ENCODE results near the gene CAPN5. TPM values are rescaled to one million over a fixed set of nuclear protein-coding genes. Genes with fewer than 3 reads are reported as not detected.

CAPN5 gene
- total and polyA plus RNA-seq, 2 of the 8 experiments (the other 6 are each of a cell fraction or from before 2014, with no cell fraction given): 21.5 to 22.4 TPM

DNA sequence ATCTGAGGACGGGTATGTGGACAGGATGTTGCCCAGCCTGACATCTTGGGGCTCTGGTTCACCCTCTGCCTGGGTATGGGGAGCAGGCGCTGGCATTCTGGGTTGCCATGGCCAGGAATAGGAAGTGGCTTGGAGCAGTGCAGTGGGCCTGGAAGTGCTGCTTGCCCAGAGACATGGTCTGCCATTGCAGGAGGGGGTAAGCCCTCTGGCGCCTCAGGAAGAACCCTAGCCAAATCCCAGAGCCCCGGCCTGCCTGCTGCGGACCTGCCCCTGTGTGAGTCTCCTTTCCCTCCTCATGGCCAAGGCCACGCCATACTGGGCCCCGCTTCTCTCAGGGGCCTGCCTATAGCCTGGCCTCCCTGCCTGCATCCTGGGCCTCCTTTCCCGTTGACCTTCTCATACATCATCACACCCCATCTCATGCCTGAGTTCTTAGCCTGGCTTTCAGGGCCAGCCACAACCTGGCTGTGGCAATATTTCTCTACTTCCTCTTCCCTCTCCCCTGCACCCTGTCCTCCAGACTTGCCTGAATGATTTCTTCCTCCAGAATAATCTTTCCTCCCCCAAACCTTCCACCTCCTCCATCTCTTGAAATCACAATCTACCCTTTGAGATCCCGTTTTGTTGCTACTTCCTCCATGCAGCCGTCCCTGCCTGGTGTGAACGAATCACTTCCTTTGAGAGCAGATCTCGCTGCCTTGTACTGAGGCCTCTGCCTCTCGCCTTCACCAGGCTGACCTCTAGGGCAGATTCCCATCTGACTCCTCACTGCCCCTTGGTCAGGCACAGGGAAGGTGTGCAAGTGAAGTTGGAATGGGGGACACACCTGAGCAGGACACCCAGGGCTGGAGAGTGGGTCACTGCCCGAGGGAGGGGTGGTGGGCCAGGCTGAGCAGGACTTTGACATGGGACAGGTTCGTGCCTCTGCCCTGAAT lies 5.2 kb downstream of the CAPN5 start:
- H3K23me2 ChIP-seq (ENCODE audit: low read depth, low read length): peaks cover 5% of the 10 kb centered on the region
- H2BK5ac ChIP-seq (ENCODE audit: low read depth, low read length): no peak overlapping the region
- H3K56ac ChIP-seq (replicated peaks; ENCODE audit: insufficient read length, low read depth, low read length): no peak overlapping the region
- H3K27me3 ChIP-seq (replicated peaks in 1 of 4; ENCODE audit: control insufficient read depth in 3 of 4, extremely low read depth in 1 of 4, insufficient read depth in 3 of 4, low read length in 3 of 4): 0 out of 7 replicates have a peak, but pooled peaks cover 0 to 3% (median 0%) of the 10 kb centered on the region in 4 experiments
- no peak overlapping the region; the same call in 1 of the 2 replicates for H4K8ac ChIP-seq (ENCODE audit: extremely low read depth, insufficient read depth, low read length)
- no peak overlapping the region for H3K27ac ChIP-seq (ENCODE audit: low read depth, low read length)
- no peak overlapping the region for H2AK5ac ChIP-seq (ENCODE audit: low read depth, low read length)
- no peak overlapping the region for H3K4me2 ChIP-seq (ENCODE audit: insufficient read depth in 1 of 2, low read depth in 2 of 2, low read length in 2 of 2)
- no peak overlapping the region for H2BK120ac ChIP-seq (replicated peaks; ENCODE audit: low read depth, low read length)
- H2AFZ ChIP-seq (ENCODE audit: low read length): no peak overlapping the region
- no peak overlapping the region for H4K91ac ChIP-seq (replicated peaks; ENCODE audit: insufficient read length, low read length)
- no peak overlapping the region for H2BK12ac ChIP-seq (ENCODE audit: low read depth, low read length)
- no peak overlapping the region for H3K4me3 ChIP-seq (ENCODE audit: extremely low read depth in 1 of 4, insufficient read depth in 2 of 4, low read depth in 3 of 4, low read length in 4 of 4)
- H3K14ac ChIP-seq (ENCODE audit: insufficient read length): no peak overlapping the region
- WGBS, 2 experiments (ENCODE audit: extremely low coverage in 1 of 2, insufficient coverage in 1 of 2, insufficient read length in 1 of 2, insufficient replicate concordance in 2 of 2, low coverage in 1 of 2, low lambda C conversion rate in 2 of 2, missing lambda C conversion rate in 1 of 2): 92% methylated on average over 13 of the region's 15 CpGs; no CpG with 5 or more reads in 1 of the 2 experiments
- no peak overlapping the region for H3K9ac ChIP-seq (replicated peaks in 1 of 4; ENCODE audit: extremely low read depth in 1 of 4, low read depth in 3 of 4, low read length in 3 of 4)
- no peak overlapping the region for H3K18ac ChIP-seq (ENCODE audit: extremely low read depth, low read length)
- no peaks in the 10 kb centered on the region for H3K9me3 ChIP-seq (ENCODE audit: insufficient read depth in 2 of 2, low read depth in 1 of 2, low read length in 1 of 2)
- no peak overlapping the region for H3K4ac ChIP-seq (replicated peaks; ENCODE audit: insufficient read length, low read depth, low read length)
- no peak overlapping the region for H4K5ac ChIP-seq (ENCODE audit: insufficient read length, low read depth, low read length)
- H4K20me1 ChIP-seq (replicated peaks in 1 of 2; ENCODE audit: control insufficient read depth in 1 of 2, insufficient read depth in 2 of 2, low read length in 2 of 2): peaks cover 0 to 2% of the 10 kb centered on the region in 2 experiments
- no peak overlapping the region for H2BK20ac ChIP-seq (ENCODE audit: low read length)
- ChIA-PET CTCF (ENCODE audit: partially characterized antibody) (interaction anchor here (0.7 to 4.5 kb wide), 5 partner anchors 8 to 180 kb away, joined by 3 to 63 read pairs (median 4); no protein-coding TSS in a partner anchor), POLR2A (ENCODE audit: partially characterized antibody) (no interaction called here)
- H3K79me2 ChIP-seq (ENCODE audit: control insufficient read depth in 1 of 2, insufficient read depth in 2 of 2, low read length in 2 of 2): no peaks in the 10 kb centered on the region
- peaks cover 0 to 7% (median 3%) of the 10 kb centered on the region in 4 experiments; a peak in 5 of 7 replicates for H3K4me1 ChIP-seq (replicated peaks in 1 of 4; ENCODE audit: control insufficient read depth in 3 of 4, insufficient read depth in 4 of 4, low read length in 3 of 4)
- no peaks in the 10 kb centered on the region; the same call in none of the 2 replicates for H3K79me1 ChIP-seq (ENCODE audit: low read depth, low read length)
- no peaks in the 10 kb centered on the region for H3K36me3 ChIP-seq (ENCODE audit: control insufficient read depth in 2 of 4, insufficient read depth in 4 of 4, low read length in 3 of 4)
- H3K23ac ChIP-seq (ENCODE audit: insufficient read length): no peak overlapping the region
- DNase-seq (ENCODE audit: low read depth in 1 of 2, low spot score in 2 of 2) (no peak), FAIRE-seq (no peak)
- H2BK15ac ChIP-seq (ENCODE audit: low read length): no peak overlapping the region
- TF ChIP-seq EP300 (IDR thresholded peaks at IDR 0.05; ENCODE audit: borderline replicate concordance in 1 of 2, low read depth in 2 of 2, low read length in 2 of 2): no peak
- no peak for TF ChIP-seq SP4 (IDR thresholded peaks at IDR 0.05; ENCODE audit: low read length)
- TF ChIP-seq MAX (IDR thresholded peaks at IDR 0.05): no peak
- TF ChIP-seq USF2 (IDR thresholded peaks at IDR 0.05; ENCODE audit: low read length): no peak
- TF ChIP-seq HDAC2 (IDR thresholded peaks at IDR 0.05; ENCODE audit: borderline replicate concordance in 1 of 2, low read depth in 2 of 2, low read length in 2 of 2): no peak
- no peak for TF ChIP-seq RBBP5 (IDR thresholded peaks at IDR 0.05; ENCODE audit: borderline replicate concordance, low read depth, low read length)
- TF ChIP-seq BCL11A (IDR thresholded peaks at IDR 0.05; ENCODE audit: low read depth in 2 of 2, low read length in 2 of 2): no peak
- no peak for TF ChIP-seq NANOG (IDR thresholded peaks at IDR 0.05; ENCODE audit: insufficient read depth, low read depth, low read length, poor library complexity, severe bottlenecking)
- no peak for TF ChIP-seq ZNF274 (IDR thresholded peaks at IDR 0.05; ENCODE audit: borderline replicate concordance, extremely low read depth, low read length)
